DOHH2 (cell line): ENCODE results near the gene HAGHL.

ENCODE experiments used
- H3F3A ChIP-seq: fragments of 200-600 bp; sonication (generic), shearing (Covaris generic); 2 replicates; pipeline ENCODE4 v1.6.0; 2016; ENCODE audit warnings: antibody characterized with exemption, mild to moderate bottlenecking; ENCODE audit not compliant: control insufficient read depth, insufficient read depth
- H3K27ac ChIP-seq: fragments of 200-600 bp; sonication (generic); 2 replicates; pipeline ENCODE4 v1.5.1; 2014; ENCODE audit warnings: low read depth, mild to moderate bottlenecking, low read length, moderate library complexity
- H3K27me3 ChIP-seq: fragments of 200-600 bp; sonication (generic); 2 replicates; pipeline ENCODE4 v1.6.1; 2014; ENCODE audit warnings: mild to moderate bottlenecking, low read length, mixed read lengths; ENCODE audit not compliant: control insufficient read depth
- H3K36me3 ChIP-seq: fragments of 200-600 bp; sonication (generic); 2 replicates; pipeline ENCODE4 v1.6.1; 2014; ENCODE audit warnings: mild to moderate bottlenecking, low read length, moderate library complexity, mixed read lengths; ENCODE audit not compliant: control insufficient read depth
- H3K4me1 ChIP-seq: fragments of 200-600 bp; sonication (generic); 2 replicates; pipeline ENCODE4 v1.6.1; 2014; ENCODE audit warnings: mild to moderate bottlenecking, low read length, mixed read lengths; ENCODE audit not compliant: control insufficient read depth
- H3K4me2 ChIP-seq: fragments of 200-600 bp; sonication (generic); 2 replicates; pipeline ENCODE4 v1.6.0; 2014; ENCODE audit warnings: mild to moderate bottlenecking, low read length, moderate library complexity
- H3K4me3 ChIP-seq: fragments of 200-600 bp; sonication (generic); 2 replicates; pipeline ENCODE4 v1.5.1; 2014; ENCODE audit warnings: mild to moderate bottlenecking, low read length, mixed read lengths
- H3K79me2 ChIP-seq: fragments of 200-600 bp; sonication (generic); 2 replicates; pipeline ENCODE4 v1.6.1; 2014; ENCODE audit warnings: mild to moderate bottlenecking, low read length, mixed read lengths; ENCODE audit not compliant: control insufficient read depth
- H3K9me2 ChIP-seq: fragments of 200-600 bp; sonication (generic); replicated peaks from 2 replicates; pipeline ENCODE4 v1.6.1; 2014; ENCODE audit warnings: mild to moderate bottlenecking, low read length, mixed read lengths; ENCODE audit not compliant: control insufficient read depth
- H3K9me3 ChIP-seq: fragments of 200-600 bp; sonication (generic); 2 replicates; pipeline ENCODE4 v1.6.1; 2014; ENCODE audit warnings: antibody characterized with exemption, low read length, mixed read lengths; ENCODE audit not compliant: control insufficient read depth, insufficient read depth
- H4K20me1 ChIP-seq: fragments of 200-600 bp; sonication (generic); 2 replicates; pipeline ENCODE4 v1.6.0; 2014; ENCODE audit warnings: low read depth, mild to moderate bottlenecking, antibody characterized with exemption, low read length, moderate library complexity; ENCODE audit not compliant: control insufficient read depth, insufficient read depth
- CTCF ChIP-seq: fragments of 200-600 bp; sonication (generic); IDR thresholded peaks from one replicate; pipeline ENCODE4 v1.5.1; 2014; ENCODE audit warnings: antibody characterized with exemption, mild to moderate bottlenecking, low read depth, low read length; ENCODE audit not compliant: poor library complexity, severe bottlenecking
- EZH2phosphoT487 ChIP-seq: fragments of 200-600 bp; sonication (generic); IDR thresholded peaks from 2 replicates; pipeline ENCODE4 v1.6.1; 2017; ENCODE audit warnings: borderline replicate concordance, mild to moderate bottlenecking, antibody characterized with exemption, low read length, moderate library complexity, mixed read lengths

HAGHL gene

GRCh38 chr16:726438-727290 is at the start of gene HAGHL, which contains the start of gene CCDC78:
HAGHL (plus strand) TSS chr16:727106; CDS start chr16:727510, 404 bp downstream.
CCDC78 (minus strand) TSS chr16:726443; CDS start chr16:726367, 76 bp downstream.
- Histone ChIP-seq H3K27me3 (no peaks in the 10 kb centered on the region), H3K9me3 (no peaks in the 10 kb centered on the region), H3K9me2 (no peaks in the 10 kb centered on the region), H3K36me3 (peaks cover 46% of the 10 kb centered on the region), H3K27ac (peak within 1 kb of the TSS; percentile 72), H3K4me1 (peaks cover 56% of the 10 kb centered on the region), H3K4me2 (peak within 1 kb of the TSS; percentile 85), H3K4me3 (peak within 1 kb of the TSS; percentile 85), H4K20me1 (0 out of 2 replicates have a peak, but pooled peaks cover 3% of the 10 kb centered on the region), H3F3A (peaks cover 10% of the 10 kb centered on the region; the same call in 1 of the 2 replicates), H3K79me2 (peaks cover 6% of the 10 kb centered on the region)
- TF ChIP-seq EZH2phosphoT487 (no peak), CTCF (no peak)

GRCh38 chr16:677316-678190 is 49.4 kb upstream of the HAGHL start:
- H3K27me3 ChIP-seq: peaks cover 3% of the 10 kb centered on the region; the same call in 1 of the 2 replicates
- H3K9me2 ChIP-seq: no peaks in the 10 kb centered on the region
- H3K27ac ChIP-seq: no peak overlapping the region
- H3K9me3 ChIP-seq: no peaks in the 10 kb centered on the region
- peaks cover 22% of the 10 kb centered on the region for H3K79me2 ChIP-seq
- H3K4me3 ChIP-seq: no peak overlapping the region
- H3K4me1 ChIP-seq: peaks cover 35% of the 10 kb centered on the region
- H3K36me3 ChIP-seq: peaks cover 38% of the 10 kb centered on the region
- H4K20me1 ChIP-seq: peaks cover 17% of the 10 kb centered on the region; the same call in 1 of the 2 replicates
- H3F3A ChIP-seq: no peaks in the 10 kb centered on the region; the same call in 1 of the 2 replicates
- H3K4me2 ChIP-seq: no peak overlapping the region
- no peak for TF ChIP-seq EZH2phosphoT487
- no peak for TF ChIP-seq CTCF

DNA sequence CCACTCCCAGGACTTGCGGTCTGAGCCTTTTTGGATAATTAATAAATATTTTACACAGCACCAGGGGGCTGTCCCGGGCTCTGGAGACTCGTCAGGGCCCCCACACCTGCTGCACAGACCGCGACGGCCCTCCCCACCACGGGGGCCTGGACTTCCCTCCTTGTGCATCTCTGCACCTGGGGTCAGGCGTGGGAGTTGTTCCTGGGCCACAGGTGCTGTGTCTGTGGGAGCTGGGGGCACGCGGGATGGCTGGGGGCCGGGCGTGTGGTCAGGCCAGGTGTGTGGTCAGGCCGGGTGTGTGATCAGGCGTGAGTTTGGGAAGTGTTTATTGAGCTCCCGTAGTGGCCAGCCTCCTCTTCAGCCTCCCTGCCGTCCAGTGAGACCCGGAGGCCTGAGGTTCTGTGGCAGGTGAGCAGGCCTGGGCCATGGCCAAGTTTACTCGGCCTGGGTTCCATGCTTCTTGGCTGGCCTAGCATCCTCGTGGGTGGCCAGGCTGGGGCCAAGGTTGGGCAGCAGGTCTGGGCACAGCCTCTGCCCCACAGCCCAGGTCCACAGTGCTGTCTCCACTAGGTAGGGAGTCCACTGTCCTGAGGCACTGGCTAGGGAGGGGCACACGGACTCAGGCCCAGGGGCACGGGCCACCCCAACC is 48.6 kb upstream of the HAGHL start:
- Histone ChIP-seq H3K27ac (no peak overlapping the region), H3K4me1 (peaks cover 43% of the 10 kb centered on the region), H4K20me1 (peaks cover 23% of the 10 kb centered on the region)

More for the DNA sequence above, 48.6 kb upstream of the HAGHL start:
- Histone ChIP-seq H3K9me3 (no peaks in the 10 kb centered on the region), H3K4me2 (no peak overlapping the region), H3K9me2 (no peaks in the 10 kb centered on the region), H3K27me3 (peaks cover 3% of the 10 kb centered on the region; the same call in 1 of the 2 replicates), H3F3A (no peaks in the 10 kb centered on the region; the same call in 1 of the 2 replicates), H3K4me3 (no peak overlapping the region), H3K79me2 (peaks cover 30% of the 10 kb centered on the region), H3K36me3 (peaks cover 38% of the 10 kb centered on the region)
- TF ChIP-seq EZH2phosphoT487 (no peak), CTCF (no peak)
